Stomach (tissue), 4 donors: ENCODE measurements around the gene PLPP4.

Source experiments
- CTCF ChIP-seq, 7 experiments: fragments of 450-650 bp in 4 of 7; fragments of 200-600 bp in 3 of 7; sonication (generic) in 3 of 7; IDR thresholded peaks; one replicate each; pipeline ENCODE4 v1.5.1; 2016 to 2019; ENCODE audit warnings: antibody characterized with exemption in 7 of 7, control low read depth in 2 of 7, mild to moderate bottlenecking in 1 of 7
- POLR2A ChIP-seq, 4 donors: fragments of 450-650 bp; IDR thresholded peaks; one replicate each; pipeline ENCODE4 v1.6.1; 2016; ENCODE audit warnings: antibody characterized with exemption in 4 of 4, control low read depth in 2 of 4, mild to moderate bottlenecking in 1 of 4, moderate library complexity in 1 of 4

DNA sequence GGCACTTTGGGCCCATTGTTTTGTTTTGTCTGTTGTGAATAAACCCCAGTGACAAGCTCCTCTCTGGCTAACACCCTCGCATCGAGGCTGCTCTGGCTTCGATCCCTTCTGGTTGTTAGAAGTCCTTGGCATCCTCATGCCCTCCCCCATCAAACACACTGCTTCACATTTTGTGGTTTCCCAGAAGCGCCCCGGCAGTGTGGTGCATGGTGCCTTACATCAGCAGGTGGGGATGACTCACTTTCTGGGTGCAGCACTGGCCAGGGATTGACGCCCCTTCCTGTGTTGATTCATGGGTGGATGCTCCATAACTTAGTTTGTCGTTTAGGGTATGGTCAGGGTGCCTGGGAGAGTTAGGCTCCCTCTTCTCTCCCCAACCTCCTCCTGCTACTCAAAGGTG is 51.4 kb downstream of the PLPP4 start:
- TF ChIP-seq POLR2A (IDR thresholded peaks at IDR 0.05) = no peak
- no peak for TF ChIP-seq CTCF (IDR thresholded peaks at IDR 0.05)
